Measurements from ENCODE around the gene COMMD1.
A peak's percentile ranks its signal among the peaks of the same experiment; 100 is the strongest.

Gene COMMD1

DNA sequence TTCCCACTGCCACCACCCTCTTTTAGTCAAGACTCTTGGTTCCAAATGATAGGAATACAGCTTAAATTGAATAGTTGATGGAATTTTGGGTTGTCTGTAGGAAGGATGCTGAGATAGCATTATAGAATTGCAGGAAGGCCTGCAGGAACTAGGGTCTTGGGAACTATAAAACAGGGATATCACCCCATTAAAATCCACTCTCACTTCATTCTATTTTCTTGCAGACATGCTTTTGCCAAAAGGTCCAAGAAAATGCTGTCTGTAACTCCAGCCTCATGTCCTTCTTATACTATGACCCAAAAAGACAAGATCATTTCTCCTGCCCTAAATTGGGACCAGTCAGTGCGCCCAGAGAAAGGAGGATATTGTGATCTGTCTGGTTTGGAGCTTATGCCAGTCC, 89.1 kb downstream of the COMMD1 start:
- Histone ChIP-seq H3K4me1 (ENCODE audit: control insufficient read depth, insufficient read depth, low read length) (no peaks in the 10 kb centered on the region), H3K36me3 (ENCODE audit: control insufficient read depth in 2 of 2, insufficient read depth in 1 of 2, low read length in 2 of 2) (no peaks in the 10 kb centered on the region), H3K4me3 (ENCODE audit: low read depth, low read length) (no peak overlapping the region), H3K9me3 (ENCODE audit: control insufficient read depth, insufficient read depth, low read depth, low read length) (no peaks in the 10 kb centered on the region), H3K27ac (ENCODE audit: extremely low read depth, low read depth, low read length) (no peak overlapping the region)
- CTCF ChIA-PET: interaction anchor here (0.7 to 3.3 kb wide), 6 partner anchors 50 to 418 kb away, joined by 3 to 26 read pairs (median 4); no protein-coding TSS in a partner anchor
- POLR2A ChIA-PET: no interaction called here
- TF ChIP-seq, protein P1, sequence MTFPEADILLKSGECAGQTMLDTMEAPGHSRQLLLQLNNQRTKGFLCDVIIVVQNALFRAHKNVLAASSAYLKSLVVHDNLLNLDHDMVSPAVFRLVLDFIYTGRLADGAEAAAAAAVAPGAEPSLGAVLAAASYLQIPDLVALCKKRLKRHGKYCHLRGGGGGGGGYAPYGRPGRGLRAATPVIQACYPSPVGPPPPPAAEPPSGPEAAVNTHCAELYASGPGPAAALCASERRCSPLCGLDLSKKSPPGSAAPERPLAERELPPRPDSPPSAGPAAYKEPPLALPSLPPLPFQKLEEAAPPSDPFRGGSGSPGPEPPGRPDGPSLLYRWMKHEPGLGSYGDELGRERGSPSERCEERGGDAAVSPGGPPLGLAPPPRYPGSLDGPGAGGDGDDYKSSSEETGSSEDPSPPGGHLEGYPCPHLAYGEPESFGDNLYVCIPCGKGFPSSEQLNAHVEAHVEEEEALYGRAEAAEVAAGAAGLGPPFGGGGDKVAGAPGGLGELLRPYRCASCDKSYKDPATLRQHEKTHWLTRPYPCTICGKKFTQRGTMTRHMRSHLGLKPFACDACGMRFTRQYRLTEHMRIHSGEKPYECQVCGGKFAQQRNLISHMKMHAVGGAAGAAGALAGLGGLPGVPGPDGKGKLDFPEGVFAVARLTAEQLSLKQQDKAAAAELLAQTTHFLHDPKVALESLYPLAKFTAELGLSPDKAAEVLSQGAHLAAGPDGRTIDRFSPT (tag by site-specific recombination; IDR thresholded peaks at IDR 0.05): no peak
- TF ChIP-seq SCRT2 (tag by site-specific recombination; IDR thresholded peaks at IDR 0.05) (no peak), ZNF530 (tag by site-specific recombination; IDR thresholded peaks at IDR 0.05; ENCODE audit: low read depth) (no peak), ZNF596 (tag by site-specific recombination; IDR thresholded peaks at IDR 0.05) (no peak)

DNA sequence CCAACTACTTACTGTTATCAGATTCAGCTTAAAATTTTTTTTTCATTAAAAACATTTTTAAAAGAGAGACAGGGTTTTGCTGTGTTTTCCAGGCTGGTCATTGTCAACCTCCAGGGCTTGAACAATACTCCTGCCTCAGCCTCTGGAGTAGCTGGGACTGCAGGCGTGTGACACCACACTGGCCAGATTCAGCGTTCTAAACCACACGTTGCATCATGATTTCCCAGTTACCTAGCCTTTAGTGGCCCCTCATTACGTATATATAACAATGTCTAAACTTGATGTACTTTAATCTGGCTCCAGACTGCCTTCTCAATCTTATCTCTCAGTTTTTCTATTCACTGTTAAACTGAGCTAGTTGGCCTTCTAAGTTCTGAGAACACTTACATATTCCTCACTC, 89.6 kb downstream of the COMMD1 start:
- CTCF ChIA-PET: interaction anchor here (0.6 to 3.3 kb wide), 7 partner anchors 76 to 625 kb away, joined by 3 to 26 read pairs (median 3); no protein-coding TSS in a partner anchor
- H3K27ac ChIP-seq (ENCODE audit: extremely low read depth, low read depth, low read length): no peak overlapping the region

DNA sequence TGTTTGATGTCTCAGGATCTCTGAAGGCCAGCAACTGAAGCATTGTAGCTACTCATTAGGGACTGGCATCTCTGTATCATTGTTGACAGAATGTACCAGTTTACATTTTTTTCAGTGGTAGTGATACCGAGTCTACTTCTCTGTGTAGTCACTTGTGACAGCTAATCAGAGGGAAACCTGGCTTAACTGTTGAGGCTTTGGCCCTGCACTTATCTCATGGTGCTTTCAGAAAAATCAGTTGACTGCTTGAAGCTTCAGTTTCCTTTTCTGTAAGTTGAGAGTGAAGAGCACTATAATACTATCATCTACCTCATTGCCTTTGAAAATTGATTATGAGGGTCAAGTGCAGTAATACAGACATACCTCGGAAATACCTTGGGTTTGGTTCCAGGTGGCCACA, 90.0 kb downstream of the COMMD1 start:
- no peak overlapping the region for H3K27ac ChIP-seq (ENCODE audit: extremely low read depth, low read depth, low read length)
- TF ChIP-seq, protein P2, sequence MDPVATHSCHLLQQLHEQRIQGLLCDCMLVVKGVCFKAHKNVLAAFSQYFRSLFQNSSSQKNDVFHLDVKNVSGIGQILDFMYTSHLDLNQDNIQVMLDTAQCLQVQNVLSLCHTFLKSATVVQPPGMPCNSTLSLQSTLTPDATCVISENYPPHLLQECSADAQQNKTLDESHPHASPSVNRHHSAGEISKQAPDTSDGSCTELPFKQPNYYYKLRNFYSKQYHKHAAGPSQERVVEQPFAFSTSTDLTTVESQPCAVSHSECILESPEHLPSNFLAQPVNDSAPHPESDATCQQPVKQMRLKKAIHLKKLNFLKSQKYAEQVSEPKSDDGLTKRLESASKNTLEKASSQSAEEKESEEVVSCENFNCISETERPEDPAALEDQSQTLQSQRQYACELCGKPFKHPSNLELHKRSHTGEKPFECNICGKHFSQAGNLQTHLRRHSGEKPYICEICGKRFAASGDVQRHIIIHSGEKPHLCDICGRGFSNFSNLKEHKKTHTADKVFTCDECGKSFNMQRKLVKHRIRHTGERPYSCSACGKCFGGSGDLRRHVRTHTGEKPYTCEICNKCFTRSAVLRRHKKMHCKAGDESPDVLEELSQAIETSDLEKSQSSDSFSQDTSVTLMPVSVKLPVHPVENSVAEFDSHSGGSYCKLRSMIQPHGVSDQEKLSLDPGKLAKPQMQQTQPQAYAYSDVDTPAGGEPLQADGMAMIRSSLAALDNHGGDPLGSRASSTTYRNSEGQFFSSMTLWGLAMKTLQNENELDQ (tag by site-specific recombination; IDR thresholded peaks at IDR 0.05; ENCODE audit: low read depth): no peak
- no peak for TF ChIP-seq ZNF341 (tag by site-specific recombination; IDR thresholded peaks at IDR 0.05; ENCODE audit: low read depth)
- POLR2A ChIA-PET: interaction anchor here (0.6 kb wide), 1 partner anchor 121 kb away, joined by 3 read pairs; no protein-coding TSS in a partner anchor

More for the DNA sequence above, 89.6 kb downstream of the COMMD1 start:
- H3K9me3 ChIP-seq (ENCODE audit: control insufficient read depth, insufficient read depth, low read depth, low read length): no peaks in the 10 kb centered on the region
- POLR2A ChIA-PET: interaction anchor here (0.6 kb wide), 1 partner anchor 122 kb away, joined by 3 read pairs; no protein-coding TSS in a partner anchor
- H3K4me3 ChIP-seq (ENCODE audit: low read depth, low read length): no peak overlapping the region
- TF ChIP-seq ZNF394 (tag by site-specific recombination; IDR thresholded peaks at IDR 0.05; ENCODE audit: borderline replicate concordance) (peak; percentile 37; the same call in 1 of the 2 replicates), ZNF768 (tag by site-specific recombination; IDR thresholded peaks at IDR 0.05) (no peak)
- H3K36me3 ChIP-seq (ENCODE audit: control insufficient read depth in 2 of 2, insufficient read depth in 1 of 2, low read length in 2 of 2): no peaks in the 10 kb centered on the region
- H3K4me1 ChIP-seq (ENCODE audit: control insufficient read depth, insufficient read depth, low read length): no peaks in the 10 kb centered on the region

DNA sequence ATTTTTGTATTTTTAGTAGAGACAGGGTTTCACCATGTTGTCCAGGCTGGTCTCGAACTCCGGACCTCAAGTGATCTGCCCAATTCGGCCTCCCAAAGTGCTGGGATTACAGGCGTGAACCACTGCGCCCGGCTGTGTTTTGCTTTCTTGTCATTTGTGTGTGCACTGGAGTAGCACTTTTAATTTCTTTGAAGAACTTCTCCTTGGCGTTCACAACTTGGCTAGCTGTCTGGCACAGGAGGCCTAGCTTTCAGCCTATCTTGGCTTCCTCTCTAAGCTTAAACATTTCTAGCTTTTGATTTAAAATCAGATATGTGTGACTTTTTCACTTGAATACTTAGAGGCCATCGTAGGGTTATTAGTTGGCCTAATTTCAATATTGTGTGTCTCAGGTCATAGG, 93.0 kb downstream of the COMMD1 start:
- ChIA-PET CTCF (no interaction called here), POLR2A (no interaction called here)
- Histone ChIP-seq H3K9me3 (ENCODE audit: control insufficient read depth, insufficient read depth, low read depth, low read length) (no peaks in the 10 kb centered on the region), H3K27ac (ENCODE audit: extremely low read depth, low read depth, low read length) (no peak overlapping the region), H3K4me1 (ENCODE audit: control insufficient read depth, insufficient read depth, low read length) (no peaks in the 10 kb centered on the region), H3K4me3 (ENCODE audit: low read depth, low read length) (no peak overlapping the region), H3K36me3 (ENCODE audit: control insufficient read depth in 2 of 2, insufficient read depth in 1 of 2, low read length in 2 of 2) (no peaks in the 10 kb centered on the region; a peak in 1 of 3 replicates)
- no peak for TF ChIP-seq RBAK (tag by site-specific recombination; IDR thresholded peaks at IDR 0.05)
- TF ChIP-seq ZNF366 (tag by site-specific recombination; conservative IDR thresholded peaks at IDR 0.05): no peak
- TF ChIP-seq HOXA7 (CRISPR knock-in tag; IDR thresholded peaks at IDR 0.05; ENCODE audit: borderline replicate concordance): no peak
- TF ChIP-seq, protein P3, sequence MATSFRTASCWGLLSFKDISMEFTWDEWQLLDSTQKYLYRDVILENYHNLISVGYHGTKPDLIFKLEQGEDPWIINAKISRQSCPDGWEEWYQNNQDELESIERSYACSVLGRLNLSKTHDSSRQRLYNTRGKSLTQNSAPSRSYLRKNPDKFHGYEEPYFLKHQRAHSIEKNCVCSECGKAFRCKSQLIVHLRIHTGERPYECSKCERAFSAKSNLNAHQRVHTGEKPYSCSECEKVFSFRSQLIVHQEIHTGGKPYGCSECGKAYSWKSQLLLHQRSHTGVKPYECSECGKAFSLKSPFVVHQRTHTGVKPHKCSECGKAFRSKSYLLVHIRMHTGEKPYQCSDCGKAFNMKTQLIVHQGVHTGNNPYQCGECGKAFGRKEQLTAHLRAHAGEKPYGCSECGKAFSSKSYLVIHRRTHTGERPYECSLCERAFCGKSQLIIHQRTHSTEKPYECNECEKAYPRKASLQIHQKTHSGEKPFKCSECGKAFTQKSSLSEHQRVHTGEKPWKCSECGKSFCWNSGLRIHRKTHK (tag by site-specific recombination; IDR thresholded peaks at IDR 0.05): no peak
- no peak for TF ChIP-seq HOXC10 (CRISPR knock-in tag; IDR thresholded peaks at IDR 0.05)
- no peak for TF ChIP-seq ZNF391 (tag by site-specific recombination; IDR thresholded peaks at IDR 0.05; ENCODE audit: borderline replicate concordance, low read depth)
- TF ChIP-seq ZNF621 (tag by site-specific recombination; IDR thresholded peaks at IDR 0.05): no peak
- TF ChIP-seq ZNF658 (tag by site-specific recombination; IDR thresholded peaks at IDR 0.05): no peak
- TF ChIP-seq ZNF600 (tag by site-specific recombination; IDR thresholded peaks at IDR 0.05): no peak
- TF ChIP-seq ZNF221 (tag by site-specific recombination; IDR thresholded peaks at IDR 0.05; ENCODE audit: borderline replicate concordance): no peak
- TF ChIP-seq ZNF169 (tag by site-specific recombination; IDR thresholded peaks at IDR 0.05): no peak
- TF ChIP-seq, protein P4, sequence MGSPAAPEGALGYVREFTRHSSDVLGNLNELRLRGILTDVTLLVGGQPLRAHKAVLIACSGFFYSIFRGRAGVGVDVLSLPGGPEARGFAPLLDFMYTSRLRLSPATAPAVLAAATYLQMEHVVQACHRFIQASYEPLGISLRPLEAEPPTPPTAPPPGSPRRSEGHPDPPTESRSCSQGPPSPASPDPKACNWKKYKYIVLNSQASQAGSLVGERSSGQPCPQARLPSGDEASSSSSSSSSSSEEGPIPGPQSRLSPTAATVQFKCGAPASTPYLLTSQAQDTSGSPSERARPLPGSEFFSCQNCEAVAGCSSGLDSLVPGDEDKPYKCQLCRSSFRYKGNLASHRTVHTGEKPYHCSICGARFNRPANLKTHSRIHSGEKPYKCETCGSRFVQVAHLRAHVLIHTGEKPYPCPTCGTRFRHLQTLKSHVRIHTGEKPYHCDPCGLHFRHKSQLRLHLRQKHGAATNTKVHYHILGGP (tag by site-specific recombination; IDR thresholded peaks at IDR 0.05): no peak

More for the DNA sequence above, 90.0 kb downstream of the COMMD1 start:
- Histone ChIP-seq H3K4me1 (ENCODE audit: control insufficient read depth, insufficient read depth, low read length) (no peaks in the 10 kb centered on the region), H3K4me3 (ENCODE audit: low read depth, low read length) (no peak overlapping the region), H3K9me3 (ENCODE audit: control insufficient read depth, insufficient read depth, low read depth, low read length) (no peaks in the 10 kb centered on the region), H3K36me3 (ENCODE audit: control insufficient read depth in 2 of 2, insufficient read depth in 1 of 2, low read length in 2 of 2) (no peaks in the 10 kb centered on the region)
- CTCF ChIA-PET: interaction anchor here (0.6 to 3.3 kb wide), 5 partner anchors 77 to 626 kb away, joined by 3 to 26 read pairs (median 3); no protein-coding TSS in a partner anchor
